Transverse colon (tissue), 4 donors: ENCODE results near the gene SLC37A1. TPM values are rescaled to one million over a fixed set of nuclear protein-coding genes. Genes with fewer than 3 reads are reported as not detected.
A peak's percentile ranks its signal among the peaks of the same experiment; 100 is the strongest.

Experiments
- DNase-seq: peaks from one replicate; pipeline ENCODE4 v3.0.0-alpha.2; 2019
- H3K27ac ChIP-seq, 4 donors: fragments of 200-600 bp; sonication (generic); 2 replicates each; pipeline ENCODE4 v1.5.1; 2016 to 2018; ENCODE audit warnings: inconsistent platforms in 4 of 4
- H3K27me3 ChIP-seq: fragments of 200-600 bp; sonication (generic); 2 replicates; pipeline ENCODE4 v1.5.1; 2017; ENCODE audit warnings: inconsistent platforms
- H3K36me3 ChIP-seq, 4 donors: fragments of 200-600 bp; sonication (generic); 2 replicates each; pipeline ENCODE4 v1.5.1; 2017 to 2019; ENCODE audit warnings: inconsistent platforms in 4 of 4
- H3K4me1 ChIP-seq, 4 donors: fragments of 200-600 bp; sonication (generic); 2 replicates each; pipeline ENCODE4 v1.5.1; 2017 to 2020; ENCODE audit warnings: inconsistent platforms in 4 of 4
- H3K4me3 ChIP-seq, 4 donors: fragments of 200-600 bp; sonication (generic); 1 replicate in 1 of 4; 2 replicates in 3 of 4; pipeline versions ENCODE4 v1.5.1 to v1.6.1; 2017 to 2019; ENCODE audit warnings: inconsistent platforms in 4 of 4
- H3K9me3 ChIP-seq, 2 donors: fragments of 200-600 bp; sonication (generic); 2 replicates each; pipeline ENCODE4 v1.5.1; 2017 to 2019; ENCODE audit warnings: inconsistent platforms in 2 of 2
- CTCF ChIP-seq, 5 experiments: fragments of 200-600 bp in 3 of 5; fragments of 450-650 bp in 2 of 5; sonication (generic) in 3 of 5; IDR thresholded peaks; 1 replicate in 2 of 5; 2 replicates in 3 of 5; pipeline ENCODE4 v1.5.1; 2016 to 2017; ENCODE audit warnings: antibody characterized with exemption in 5 of 5, inconsistent platforms in 3 of 5, mild to moderate bottlenecking in 2 of 5, moderate library complexity in 1 of 5
- EP300 ChIP-seq: sonication (generic); formaldehyde crosslinking; IDR thresholded peaks from one replicate; pipeline ENCODE4 v1.6.1; 2017; ENCODE audit warnings: antibody characterized with exemption, low read depth
- POLR2A ChIP-seq: fragments of 450-650 bp; IDR thresholded peaks from one replicate; pipeline ENCODE4 v1.6.1; 2016; ENCODE audit warnings: antibody characterized with exemption, mild to moderate bottlenecking, moderate library complexity
- POLR2AphosphoS5 ChIP-seq, 3 donors: sonication (generic); formaldehyde crosslinking; IDR thresholded peaks; one replicate each; pipeline ENCODE4 v1.6.1; 2016; ENCODE audit warnings: antibody characterized with exemption in 3 of 3
- WGBS, 2 donors: methylation state at CpG; one replicate each; pipeline ENCODE4 v1.1.5; 2018; ENCODE audit warnings: low coverage in 1 of 2; 5-methylcytosine and 5-hydroxymethylcytosine counted together
- in situ Hi-C, 4 donors: fragments of 200-750 bp; cut with MboI; loops; one replicate each; pipeline versions ENCODE4 v1.15.0 to v1.15.1; 2017; ENCODE audit warnings: low sequenced_read_pairs in 3 of 4, low pct_ligation_motif_present in 1 of 4, low pct_unique_long_range_greater_than_20kb in 1 of 4
- intact Hi-C: fragments of 100-400 bp; cut with DNase I; formaldehyde crosslinking; loops from one replicate; pipeline ENCODE4 v1.15.1; 2023; ENCODE audit warnings: low total_unique reads
- total RNA-seq, 4 donors: library from RNA; depleted of rRNA; stranded (reverse); fragments of >200 nt; gene quantifications; one replicate each; pipeline ENCODE4 v1.1.0, GENCODE V29; 2016

The SLC37A1 gene
- total RNA-seq, 4 donors from 2014 or later = 80.8 to 139 (median 117) TPM

GRCh38 chr21:42473498-42474042 lies 40.1 kb upstream of the SLC37A1 start:
- Histone ChIP-seq H3K4me1 (peaks cover 12 to 40% (median 22%) of the 10 kb centered on the region in 4 donors), H3K27me3 (no peaks in the 10 kb centered on the region), H3K4me3 (no peak overlapping the region), H3K27ac (peak overlapping the region; percentile 79 to 84 (median 80)), H3K9me3 (no peaks in the 10 kb centered on the region), H3K36me3 (no peaks in the 10 kb centered on the region)
- no peak for TF ChIP-seq POLR2A
- TF ChIP-seq CTCF (IDR thresholded peaks at IDR 0.05) = no peak
- no peak for TF ChIP-seq POLR2AphosphoS5 (IDR thresholded peaks at IDR 0.05)
- no peak for TF ChIP-seq EP300
- WGBS, 2 donors = 74 to 83% methylated on average over 2 to 9 of the region's 9 CpGs
- intact Hi-C loops (no loop called here), in situ Hi-C loops (loop anchor here in 1 of 4 donors (25.0 kb wide), 1 partner anchor 311 kb away; no protein-coding TSS in a partner anchor)
- no peak for DNase-seq

GRCh38 chr21:42474043-42474831 lies 39.4 kb upstream of the SLC37A1 start:
- intact Hi-C loops (no loop called here), in situ Hi-C loops (loop anchor here in 1 of 4 donors (25.0 kb wide), 1 partner anchor 312 kb away; no protein-coding TSS in a partner anchor)
- Histone ChIP-seq H3K4me3 (no peak overlapping the region), H3K36me3 (no peaks in the 10 kb centered on the region), H3K27me3 (no peaks in the 10 kb centered on the region), H3K9me3 (no peaks in the 10 kb centered on the region), H3K27ac (peak overlapping the region; percentile 79 to 86 (median 83)), H3K4me1 (peaks cover 5 to 33% (median 16%) of the 10 kb centered on the region in 4 donors)
- DNase-seq = peak; percentile 94
- TF ChIP-seq POLR2AphosphoS5 (IDR thresholded peaks at IDR 0.05) = peak in 2 of 3 donors; percentile 64 to 74
- no peak for TF ChIP-seq CTCF (IDR thresholded peaks at IDR 0.05)
- peak; percentile 32 for TF ChIP-seq POLR2A
- TF ChIP-seq EP300 = peak; percentile 75
- WGBS, 2 donors = 66 to 85% methylated on average over 8 to 14 of the region's 14 CpGs

GRCh38 chr21:42475036-42475435 lies 38.6 kb upstream of the SLC37A1 start:
- H3K27me3 ChIP-seq = no peaks in the 10 kb centered on the region
- WGBS, 2 donors = 92% methylated on average over 7 of the region's 7 CpGs; no CpG with 5 or more reads in 1 of the 2 donors
- peak; percentile 6 for DNase-seq
- in situ Hi-C loops (no loop called here), intact Hi-C loops (no loop called here)
- no peak for TF ChIP-seq EP300
- peak overlapping the region; percentile 79 to 86 (median 83) for H3K27ac ChIP-seq
- no peak overlapping the region for H3K4me3 ChIP-seq
- no peaks in the 10 kb centered on the region for H3K9me3 ChIP-seq
- no peaks in the 10 kb centered on the region for H3K36me3 ChIP-seq
- H3K4me1 ChIP-seq = peaks cover 5 to 25% (median 14%) of the 10 kb centered on the region in 4 donors

- in situ Hi-C loops (no loop called here), intact Hi-C loops (no loop called here)
- Histone ChIP-seq H3K4me1 (peaks cover 5 to 20% (median 14%) of the 10 kb centered on the region in 4 donors), H3K27ac (no peak overlapping the region), H3K4me3 (no peak overlapping the region), H3K36me3 (no peaks in the 10 kb centered on the region), H3K27me3 (no peaks in the 10 kb centered on the region), H3K9me3 (no peaks in the 10 kb centered on the region)
- 88 to 100% methylated on average over 1 to 18 of the region's 18 CpGs for WGBS, 2 donors
- TF ChIP-seq POLR2A (no peak), CTCF (IDR thresholded peaks at IDR 0.05) (no peak), POLR2AphosphoS5 (IDR thresholded peaks at IDR 0.05) (no peak), EP300 (no peak)
- no peak for DNase-seq
Measured at GRCh38 chr21:42475526-42476387, 37.9 kb upstream of the SLC37A1 start.
